SHP77 treated with DMSO at 0.1 percent for 48 hours (cell line): Measurements from ENCODE around the gene SUSD1.

Source experiments
- DNase-seq: peaks from one replicate; lab custom pipeline; 2025; lab: John Stamatoyannopoulos, UW

SUSD1 gene

GRCh38 chr9:112010537-112010936 is 164.6 kb downstream of the SUSD1 start:
- no peak for DNase-seq

- DNase-seq = no peak
These were observed 165.4 kb downstream of the SUSD1 start for GRCh38 chr9:112009656-112010055.

GRCh38 chr9:112007575-112008240 is 167.4 kb downstream of the SUSD1 start:
- DNase-seq = no peak

- no peak for DNase-seq
These were observed 168.6 kb downstream of the SUSD1 start for GRCh38 chr9:112006361-112007020.

GRCh38 chr9:112005939-112006338 is 169.2 kb downstream of the SUSD1 start:
- DNase-seq = no peak

- no peak for DNase-seq
These were observed 171.6 kb downstream of the SUSD1 start for GRCh38 chr9:112003538-112003937.

GRCh38 chr9:112002847-112003457 is 172.1 kb downstream of the SUSD1 start:
- DNase-seq = no peak

- DNase-seq = no peak
These were observed 172.8 kb downstream of the SUSD1 start for GRCh38 chr9:112002131-112002846.

GRCh38 chr9:112000743-112001142 is 174.4 kb downstream of the SUSD1 start:
- no peak for DNase-seq

GRCh38 chr9:111999319-111999718 is 175.8 kb downstream of the SUSD1 start:
- no peak for DNase-seq

GRCh38 chr9:111997831-111998230 is 177.3 kb downstream of the SUSD1 start:
- DNase-seq = no peak

GRCh38 chr9:111994831-111995458 is 180.2 kb downstream of the SUSD1 start:
- no peak for DNase-seq

GRCh38 chr9:111993319-111993718 is 181.8 kb downstream of the SUSD1 start:
- DNase-seq = no peak

GRCh38 chr9:111992523-111992922 is 182.6 kb downstream of the SUSD1 start:
- no peak for DNase-seq

- DNase-seq = no peak
These were observed 183.9 kb downstream of the SUSD1 start for GRCh38 chr9:111991179-111991578.
